SK-N-SH treated with all-trans-retinoic acid at 6 μM for 48 hours (cell line): ENCODE measurements around the gene RSL1D1.
A peak's percentile ranks its signal among the peaks of the same experiment; 100 is the strongest.

Source experiments
- ATAC-seq: fragments of 200-7000 bp; cut with Tn5 transposase; 3 replicates; pipeline ENCODE4 v1.9.1; 2020; ENCODE audit warnings: mild to moderate bottlenecking, moderate library complexity
- ARNTL ChIP-seq: fragments of 450-650 bp; formaldehyde crosslinking; IDR thresholded peaks from 2 replicates; pipeline ENCODE4 v1.5.0; 2020; ENCODE audit warnings: low read depth, mild to moderate bottlenecking, moderate library complexity, borderline replicate concordance
- BACH2 ChIP-seq: fragments of 250-450 bp; sonication (Bioruptor Pico); IDR thresholded peaks from 2 replicates; pipeline ENCODE4 v1.9.0; 2021; ENCODE audit warnings: mild to moderate bottlenecking, borderline replicate concordance
- ESRRG ChIP-seq: fragments of 250-450 bp; sonication (Bioruptor Pico); IDR thresholded peaks from 2 replicates; pipeline ENCODE4 v1.6.1; 2021; ENCODE audit warnings: mild to moderate bottlenecking
- ISL1 ChIP-seq: fragments of 250-450 bp; sonication (Bioruptor Pico); IDR thresholded peaks from 2 replicates; pipeline ENCODE4 v2.1.2; 2022; ENCODE audit warnings: mild to moderate bottlenecking, moderate library complexity
- OSR1 ChIP-seq: fragments of 250-450 bp; sonication (Bioruptor Pico); IDR thresholded peaks from 2 replicates; pipeline ENCODE4 v1.8.0; 2022; ENCODE audit warnings: moderate library complexity, mild to moderate bottlenecking, inconsistent platforms
- PPARA ChIP-seq: fragments of 250-450 bp; sonication (Bioruptor Pico); IDR thresholded peaks from 2 replicates; pipeline ENCODE4 v1.5.0; 2020; ENCODE audit warnings: mild to moderate bottlenecking, borderline replicate concordance
- RARB ChIP-seq: fragments of 250-450 bp; sonication (Bioruptor Pico); IDR thresholded peaks from 2 replicates; pipeline ENCODE4 v1.8.0; 2021; ENCODE audit warnings: mild to moderate bottlenecking, moderate library complexity
- SNAI2 ChIP-seq: fragments of 250-450 bp; sonication (Bioruptor Pico); IDR thresholded peaks from 2 replicates; pipeline ENCODE4 v1.5.0; 2020; ENCODE audit warnings: mild to moderate bottlenecking, moderate library complexity
- TCF4 ChIP-seq: fragments of 250-450 bp; sonication (Bioruptor Pico); IDR thresholded peaks from 2 replicates; pipeline ENCODE4 v1.8.0; 2021; ENCODE audit warnings: mild to moderate bottlenecking, moderate library complexity, borderline replicate concordance
- TOX ChIP-seq: fragments of 250-450 bp; sonication (Bioruptor Pico); IDR thresholded peaks from 2 replicates; pipeline ENCODE4 v1.8.0; 2021; ENCODE audit warnings: mild to moderate bottlenecking, moderate library complexity, borderline replicate concordance
- TSHZ2 ChIP-seq: fragments of 250-450 bp; sonication (Bioruptor Pico); IDR thresholded peaks from 2 replicates; pipeline ENCODE4 v1.5.0; 2020; ENCODE audit warnings: mild to moderate bottlenecking, moderate library complexity
- ZFP3 ChIP-seq: fragments of 250-450 bp; sonication (Bioruptor Pico); IDR thresholded peaks from 2 replicates; pipeline ENCODE4 v1.5.0; 2020; ENCODE audit warnings: mild to moderate bottlenecking, moderate library complexity
- ZFP30 ChIP-seq: fragments of 450-650 bp; formaldehyde crosslinking; IDR thresholded peaks from 2 replicates; pipeline ENCODE4 v1.5.0; 2022; ENCODE audit warnings: mild to moderate bottlenecking, moderate library complexity
- ZNF565 ChIP-seq: fragments of 450-650 bp; formaldehyde crosslinking; conservative IDR thresholded peaks from 2 replicates; pipeline ENCODE4 v1.5.0; 2020; ENCODE audit warnings: low read depth, mild to moderate bottlenecking, moderate library complexity
- ZNF8 ChIP-seq: fragments of 450-650 bp; formaldehyde crosslinking; IDR thresholded peaks from 2 replicates; pipeline ENCODE4 v1.5.0; 2020; ENCODE audit warnings: mild to moderate bottlenecking, moderate library complexity
- TF ChIP-seq, protein P1 (sequence below): fragments of 250-450 bp; sonication (Bioruptor Pico); IDR thresholded peaks from 2 replicates; pipeline ENCODE4 v1.5.1; 2021; ENCODE audit warnings: mild to moderate bottlenecking, moderate library complexity
- TF ChIP-seq, protein P2 (sequence below): fragments of 250-450 bp; sonication (Bioruptor Pico); IDR thresholded peaks from 2 replicates; pipeline ENCODE4 v1.5.1; 2020; ENCODE audit warnings: low read depth, mild to moderate bottlenecking, moderate library complexity

The RSL1D1 gene

DNA sequence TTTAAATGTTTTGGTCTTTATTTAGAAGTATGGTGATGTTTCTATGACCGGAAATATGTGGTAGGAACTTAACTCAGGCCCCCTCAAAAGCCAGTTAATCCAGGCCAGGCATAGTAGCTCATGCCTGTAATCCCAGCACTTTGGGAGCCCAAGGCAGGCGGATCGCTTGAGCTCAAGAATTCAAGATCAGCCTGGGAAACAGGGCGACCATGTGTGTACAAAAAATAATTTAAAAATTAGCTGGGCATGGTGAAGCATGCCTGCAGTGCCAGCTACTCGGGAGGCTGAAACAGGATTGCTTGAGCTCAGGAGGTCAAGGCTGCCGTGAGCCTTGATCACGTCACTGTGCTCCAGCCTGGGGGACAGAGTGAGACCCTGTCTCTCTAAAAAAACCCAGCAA lies 10.3 kb downstream of the RSL1D1 start:
- no peak for TF ChIP-seq ARNTL (CRISPR knock-in tag)
- no peak for TF ChIP-seq PPARA (CRISPR knock-in tag)
- no peak for TF ChIP-seq TCF4 (CRISPR knock-in tag)
- TF ChIP-seq TOX (CRISPR knock-in tag): no peak
- no peak for TF ChIP-seq TSHZ2 (CRISPR knock-in tag)
- TF ChIP-seq ESRRG: no peak
- TF ChIP-seq, protein P1, sequence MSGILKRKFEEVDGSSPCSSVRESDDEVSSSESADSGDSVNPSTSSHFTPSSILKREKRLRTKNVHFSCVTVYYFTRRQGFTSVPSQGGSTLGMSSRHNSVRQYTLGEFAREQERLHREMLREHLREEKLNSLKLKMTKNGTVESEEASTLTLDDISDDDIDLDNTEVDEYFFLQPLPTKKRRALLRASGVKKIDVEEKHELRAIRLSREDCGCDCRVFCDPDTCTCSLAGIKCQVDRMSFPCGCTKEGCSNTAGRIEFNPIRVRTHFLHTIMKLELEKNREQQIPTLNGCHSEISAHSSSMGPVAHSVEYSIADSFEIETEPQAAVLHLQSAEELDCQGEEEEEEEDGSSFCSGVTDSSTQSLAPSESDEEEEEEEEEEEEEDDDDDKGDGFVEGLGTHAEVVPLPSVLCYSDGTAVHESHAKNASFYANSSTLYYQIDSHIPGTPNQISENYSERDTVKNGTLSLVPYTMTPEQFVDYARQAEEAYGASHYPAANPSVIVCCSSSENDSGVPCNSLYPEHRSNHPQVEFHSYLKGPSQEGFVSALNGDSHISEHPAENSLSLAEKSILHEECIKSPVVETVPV (CRISPR knock-in tag): no peak
- TF ChIP-seq RARB: no peak
- no peak for TF ChIP-seq ZNF8 (CRISPR knock-in tag)
- no peak for TF ChIP-seq SNAI2
- TF ChIP-seq BACH2: no peak
- TF ChIP-seq, protein P2, sequence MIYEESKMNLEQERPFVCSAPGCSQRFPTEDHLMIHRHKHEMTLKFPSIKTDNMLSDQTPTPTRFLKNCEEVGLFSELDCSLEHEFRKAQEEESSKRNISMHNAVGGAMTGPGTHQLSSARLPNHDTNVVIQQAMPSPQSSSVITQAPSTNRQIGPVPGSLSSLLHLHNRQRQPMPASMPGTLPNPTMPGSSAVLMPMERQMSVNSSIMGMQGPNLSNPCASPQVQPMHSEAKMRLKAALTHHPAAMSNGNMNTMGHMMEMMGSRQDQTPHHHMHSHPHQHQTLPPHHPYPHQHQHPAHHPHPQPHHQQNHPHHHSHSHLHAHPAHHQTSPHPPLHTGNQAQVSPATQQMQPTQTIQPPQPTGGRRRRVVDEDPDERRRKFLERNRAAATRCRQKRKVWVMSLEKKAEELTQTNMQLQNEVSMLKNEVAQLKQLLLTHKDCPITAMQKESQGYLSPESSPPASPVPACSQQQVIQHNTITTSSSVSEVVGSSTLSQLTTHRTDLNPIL (CRISPR knock-in tag): no peak
- ATAC-seq: no peak

GRCh38 chr16:11836650-11837244 lies 14.6 kb downstream of the RSL1D1 start:
- TF ChIP-seq TCF4 (CRISPR knock-in tag) (no peak), TOX (CRISPR knock-in tag) (0 out of 2 replicates have a peak, but pooled peaks have one; percentile 31)
- ATAC-seq: peak; percentile 80

GRCh38 chr16:11835891-11836649 lies 15.3 kb downstream of the RSL1D1 start:
- TF ChIP-seq ZFP3: no peak
- no peak for TF ChIP-seq ZNF565 (CRISPR knock-in tag)
- TF ChIP-seq TOX (CRISPR knock-in tag): 0 out of 2 replicates have a peak, but pooled peaks have one; percentile 6
- peak; percentile 62 for ATAC-seq

DNA sequence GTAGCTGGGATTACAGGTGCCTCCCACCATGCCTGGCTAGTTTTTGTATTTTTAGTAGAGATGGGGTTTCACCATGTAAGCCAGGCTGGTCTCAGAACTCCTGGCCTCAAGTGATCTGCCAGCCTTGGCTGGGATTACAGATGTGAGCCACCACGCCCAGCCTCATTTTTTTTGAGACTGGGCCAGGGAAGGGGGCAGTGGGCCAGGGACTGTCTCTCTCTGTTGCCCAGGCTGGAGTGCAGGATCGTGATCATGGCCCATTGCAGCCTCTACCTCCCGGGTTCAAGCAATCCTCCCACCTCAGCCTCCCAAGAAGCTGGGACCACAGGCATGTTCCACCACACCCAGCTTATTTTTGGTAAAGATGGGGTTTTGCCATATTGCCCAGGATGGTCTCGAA lies 16.0 kb downstream of the RSL1D1 start:
- TF ChIP-seq TSHZ2 (CRISPR knock-in tag) (no peak), BACH2 (no peak), ISL1 (CRISPR knock-in tag) (no peak), OSR1 (CRISPR knock-in tag) (no peak), TOX (CRISPR knock-in tag) (no peak), SNAI2 (no peak), ZNF8 (CRISPR knock-in tag) (no peak), ZFP30 (CRISPR knock-in tag) (no peak), TCF4 (CRISPR knock-in tag) (no peak)
- TF ChIP-seq, protein P2 (CRISPR knock-in tag): no peak
- no peak for ATAC-seq
